AG04449 (cell line): ENCODE data around the gene PSTK.

ENCODE experiments used
- CTCF ChIA-PET: fragments of 350-600 bp; formaldehyde crosslinking; extraction: SDS; loops from one replicate; lab custom pipeline; 2021; ENCODE audit warnings: antibody characterized with exemption; lab: Yijun Ruan, JAX
- POLR2A ChIA-PET: fragments of 400-600, 350-600 bp; formaldehyde crosslinking; extraction: SDS; loops from one replicate; lab custom pipeline; 2020; ENCODE audit warnings: antibody characterized with exemption, inconsistent platforms; lab: Yijun Ruan, JAX
- DNase-seq: peaks from one replicate; pipeline ENCODE4 v3.0.0-alpha.2; 2010; ENCODE audit warnings: low read depth, low spot score
- H3K4me3 ChIP-seq: 2 replicates; pipeline ENCODE4 v1.5.1; 2011; ENCODE audit warnings: low read depth, mild to moderate bottlenecking, control low read depth, low read length
- TF ChIP-seq, protein P1 (sequence below): IDR thresholded peaks from one replicate; pipeline ENCODE4 v1.5.1; 2011; ENCODE audit warnings: mild to moderate bottlenecking, moderate library complexity, low read length, control low read depth, inconsistent platforms; ENCODE audit not compliant: insufficient read depth; ENCODE audit errors: missing control alignments

Gene PSTK

DNA sequence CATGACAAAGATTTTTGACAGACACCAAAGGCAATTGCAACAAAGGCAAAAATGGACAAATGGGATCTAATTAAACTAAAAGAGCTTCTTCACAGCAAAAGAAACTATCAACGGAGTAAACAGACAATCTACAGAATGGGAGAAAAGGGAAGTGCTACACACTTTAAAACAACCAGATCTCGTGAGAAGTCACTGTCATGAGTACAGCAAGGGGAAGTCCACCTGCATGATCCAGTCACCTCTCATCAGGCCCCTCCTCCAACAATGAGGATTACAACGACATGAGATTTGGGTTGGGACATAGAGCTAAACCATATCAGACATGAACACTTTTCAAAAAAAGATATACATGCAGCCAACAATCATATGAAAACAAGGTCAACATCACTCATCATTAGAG lies 11.5 kb upstream of the PSTK start:
- TF ChIP-seq, protein P1, sequence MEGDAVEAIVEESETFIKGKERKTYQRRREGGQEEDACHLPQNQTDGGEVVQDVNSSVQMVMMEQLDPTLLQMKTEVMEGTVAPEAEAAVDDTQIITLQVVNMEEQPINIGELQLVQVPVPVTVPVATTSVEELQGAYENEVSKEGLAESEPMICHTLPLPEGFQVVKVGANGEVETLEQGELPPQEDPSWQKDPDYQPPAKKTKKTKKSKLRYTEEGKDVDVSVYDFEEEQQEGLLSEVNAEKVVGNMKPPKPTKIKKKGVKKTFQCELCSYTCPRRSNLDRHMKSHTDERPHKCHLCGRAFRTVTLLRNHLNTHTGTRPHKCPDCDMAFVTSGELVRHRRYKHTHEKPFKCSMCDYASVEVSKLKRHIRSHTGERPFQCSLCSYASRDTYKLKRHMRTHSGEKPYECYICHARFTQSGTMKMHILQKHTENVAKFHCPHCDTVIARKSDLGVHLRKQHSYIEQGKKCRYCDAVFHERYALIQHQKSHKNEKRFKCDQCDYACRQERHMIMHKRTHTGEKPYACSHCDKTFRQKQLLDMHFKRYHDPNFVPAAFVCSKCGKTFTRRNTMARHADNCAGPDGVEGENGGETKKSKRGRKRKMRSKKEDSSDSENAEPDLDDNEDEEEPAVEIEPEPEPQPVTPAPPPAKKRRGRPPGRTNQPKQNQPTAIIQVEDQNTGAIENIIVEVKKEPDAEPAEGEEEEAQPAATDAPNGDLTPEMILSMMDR, result no peak
- ChIA-PET CTCF (interaction anchor here (1.8 to 6.0 kb wide), 2 partner anchors 11 kb away, joined by 4 to 37 read pairs; partner anchors contain the start of gene PSTK), POLR2A (no interaction called here)
- DNase-seq, result no peak
- no peak overlapping the region for H3K4me3 ChIP-seq

- ChIA-PET CTCF (interaction anchor here (1.0 kb wide), 1 partner anchor 8 kb away, joined by 3 read pairs; no protein-coding TSS in a partner anchor), POLR2A (no interaction called here)
- H3K4me3 ChIP-seq, result no peak overlapping the region
- DNase-seq, result no peak
- TF ChIP-seq, protein P1, result no peak
Observed at GRCh38 chr10:122974023-122974422, 6.2 kb upstream of the PSTK start.

DNA sequence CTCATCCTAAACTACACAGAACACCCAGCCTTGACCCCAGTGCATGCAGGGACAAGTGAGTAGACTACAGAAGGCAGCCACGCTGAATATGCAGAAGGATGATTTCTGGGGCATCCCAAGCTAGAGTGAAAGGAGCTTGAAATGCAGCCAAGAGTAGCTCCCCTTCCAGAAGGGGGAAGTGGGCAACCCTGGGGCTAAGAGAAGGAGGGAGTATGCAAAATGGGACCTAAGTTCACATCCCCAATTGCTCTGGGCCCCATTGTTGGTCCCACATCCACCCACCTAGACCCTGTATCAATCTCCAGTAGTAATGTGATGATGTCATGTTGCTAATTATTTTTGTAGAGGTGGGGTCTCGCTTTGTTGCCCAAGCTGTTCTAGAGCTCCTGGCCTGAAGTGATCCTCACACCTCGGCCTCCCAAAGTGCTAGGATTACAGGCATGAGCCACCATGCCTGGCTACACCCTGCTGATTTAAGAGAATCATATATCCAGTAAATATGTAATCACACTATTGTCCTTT lies 5.6 kb upstream of the PSTK start:
- ChIA-PET POLR2A (no interaction called here), CTCF (no interaction called here)
- DNase-seq, result no peak
- TF ChIP-seq, protein P1, result no peak
- no peak overlapping the region for H3K4me3 ChIP-seq

- H3K4me3 ChIP-seq, result peak overlapping the region; percentile 92
- peak; percentile 4 for DNase-seq
- ChIA-PET CTCF (interaction anchor here (0.6 to 5.5 kb wide), 13 partner anchors 8 to 42 kb away, joined by 3 to 41 read pairs (median 7); partner anchors contain the start of genes ACADSB, C10orf88 and IKZF5), POLR2A (interaction anchor here (1.1 to 1.5 kb wide), 2 partner anchors 27 to 129 kb away, joined by 3 to 4 read pairs; partner anchors contain the start of gene C10orf88)
- TF ChIP-seq, protein P1, result peak; percentile 39
Observed at GRCh38 chr10:122981066-122981464, 864 bp downstream of the PSTK start.

- ChIA-PET POLR2A (no interaction called here), CTCF (interaction anchor here (1.3 kb wide), 1 partner anchor 24 kb away, joined by 4 read pairs; the partner anchor contains the start of gene IKZF5)
- no peak overlapping the region for H3K4me3 ChIP-seq
Observed at GRCh38 chr10:122983898-122984297, 3.7 kb downstream of the PSTK start.

DNA sequence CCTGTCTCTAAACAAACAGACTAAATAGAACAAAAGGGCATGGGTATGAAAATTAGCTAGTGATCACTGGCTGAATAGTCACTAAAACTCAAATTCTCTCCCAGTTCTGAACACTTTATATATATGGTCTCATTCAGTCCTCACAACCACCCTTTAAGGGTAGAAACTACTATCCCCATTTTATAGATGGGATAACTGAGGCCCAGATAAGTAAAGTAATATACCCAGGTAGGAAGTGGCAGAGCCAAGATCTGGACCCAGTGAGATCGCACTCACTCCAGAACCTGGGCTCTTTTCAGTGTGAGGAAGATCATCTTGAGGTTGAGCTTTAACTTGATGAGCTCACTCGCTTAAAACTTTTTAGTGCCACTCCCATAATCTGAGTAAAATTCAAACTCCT lies 4.5 kb downstream of the PSTK start:
- no peak for DNase-seq
- ChIA-PET CTCF (interaction anchor here (1.0 to 1.3 kb wide), 2 partner anchors 23 to 148 kb away, joined by 3 to 4 read pairs; partner anchors contain the start of gene IKZF5), POLR2A (no interaction called here)
- no peak overlapping the region for H3K4me3 ChIP-seq
- TF ChIP-seq, protein P1, result no peak

More at GRCh38 chr10:122983898-122984297, 3.7 kb downstream of the PSTK start:
- TF ChIP-seq, protein P1, result no peak
- no peak for DNase-seq
